Endothelial cell (in vitro differentiated cells): ENCODE results near the gene TECPR1. TPM values are rescaled to one million over a fixed set of nuclear protein-coding genes. Genes with fewer than 3 reads are reported as not detected.

ENCODE experiments used
- DNase-seq: peaks from one replicate; pipeline ENCODE4 v3.0.0; 2021; ENCODE audit warnings: low spot score
- H3K27ac Mint-ChIP-seq: one replicate; pipeline ENCODE4 v1.8.0; 2021; ENCODE audit warnings: mixed read lengths, inconsistent platforms; ENCODE audit not compliant: unreplicated experiment
- H3K27me3 Mint-ChIP-seq: one replicate; pipeline ENCODE4 v1.8.0; 2021; ENCODE audit warnings: mild to moderate bottlenecking, moderate library complexity, mixed read lengths, inconsistent platforms; ENCODE audit not compliant: unreplicated experiment
- H3K36me3 Mint-ChIP-seq: one replicate; pipeline ENCODE4 v1.8.0; 2021; ENCODE audit warnings: mild to moderate bottlenecking, low read depth, mixed read lengths, inconsistent platforms; ENCODE audit not compliant: unreplicated experiment
- H3K4me1 Mint-ChIP-seq: one replicate; pipeline ENCODE4 v1.8.0; 2021; ENCODE audit warnings: mild to moderate bottlenecking, mixed read lengths, inconsistent platforms; ENCODE audit not compliant: unreplicated experiment
- H3K4me3 Mint-ChIP-seq: one replicate; pipeline ENCODE4 v1.8.0; 2021; ENCODE audit warnings: mild to moderate bottlenecking, mixed read lengths, inconsistent platforms; ENCODE audit not compliant: unreplicated experiment
- H3K9me3 Mint-ChIP-seq: one replicate; pipeline ENCODE4 v1.8.0; 2021; ENCODE audit warnings: mixed read lengths, inconsistent platforms; ENCODE audit not compliant: unreplicated experiment
- total RNA-seq: library from RNA; stranded (reverse); fragmentation: NEBNext Ultra II Directional; extraction: Animal tissue kit (Norgen Biotek cat#: 25700); gene quantifications from one replicate; pipeline ENCODE4 v1.2.1, GENCODE V29; 2021; ENCODE audit not compliant: unreplicated experiment
- TF ChIP-seq, protein P1 (sequence below): fragments of 200-600 bp; sonication (generic); IDR thresholded peaks from one replicate; pipeline ENCODE4 v1.5.0; 2021; ENCODE audit warnings: antibody characterized with exemption; ENCODE audit not compliant: unreplicated experiment

Gene TECPR1
- total RNA-seq, 1 donor from 2014 or later, result 129 TPM

DNA sequence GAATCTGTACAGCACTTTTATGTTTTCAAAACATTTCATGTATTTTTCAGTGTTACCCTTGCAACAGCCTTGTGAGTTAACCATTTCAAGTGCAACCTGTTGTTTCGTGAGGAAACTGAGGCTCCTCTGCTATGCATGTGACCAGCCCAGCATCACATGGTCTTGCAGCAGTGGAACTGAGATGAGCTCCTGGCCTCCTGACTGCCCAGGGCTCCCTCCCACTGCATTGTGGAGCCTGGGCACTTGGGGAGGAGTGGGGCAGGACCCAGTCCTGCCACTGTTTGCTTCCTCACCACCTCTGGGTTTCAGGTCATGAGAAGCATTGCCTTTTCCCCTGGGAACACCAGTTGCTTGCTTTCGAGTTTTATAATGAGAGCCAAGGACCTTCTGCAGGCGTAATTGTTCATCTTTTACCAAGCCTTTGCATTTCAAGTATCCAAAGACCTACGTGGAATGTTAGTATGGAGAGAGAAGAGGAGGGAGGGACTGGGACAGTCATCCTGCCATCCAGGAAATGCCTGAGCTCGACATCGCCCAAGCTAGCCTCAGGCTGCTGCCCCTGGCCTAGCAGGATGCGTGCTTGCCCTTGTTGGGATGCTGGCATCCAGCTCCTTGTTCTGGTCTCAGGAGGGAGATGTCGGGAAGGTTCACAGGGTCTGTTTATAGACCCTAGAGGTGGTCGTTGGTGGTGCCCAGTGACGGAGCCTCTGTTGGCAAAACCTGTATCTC lies 73.1 kb downstream of the TECPR1 start:
- Mint-ChIP-seq H3K4me1 (peaks cover 10% of the 10 kb centered on the region), H3K27ac (no peak overlapping the region), H3K36me3 (peaks cover 18% of the 10 kb centered on the region), H3K27me3 (no peaks in the 10 kb centered on the region), H3K9me3 (no peaks in the 10 kb centered on the region), H3K4me3 (no peak overlapping the region)
- TF ChIP-seq, protein P1, sequence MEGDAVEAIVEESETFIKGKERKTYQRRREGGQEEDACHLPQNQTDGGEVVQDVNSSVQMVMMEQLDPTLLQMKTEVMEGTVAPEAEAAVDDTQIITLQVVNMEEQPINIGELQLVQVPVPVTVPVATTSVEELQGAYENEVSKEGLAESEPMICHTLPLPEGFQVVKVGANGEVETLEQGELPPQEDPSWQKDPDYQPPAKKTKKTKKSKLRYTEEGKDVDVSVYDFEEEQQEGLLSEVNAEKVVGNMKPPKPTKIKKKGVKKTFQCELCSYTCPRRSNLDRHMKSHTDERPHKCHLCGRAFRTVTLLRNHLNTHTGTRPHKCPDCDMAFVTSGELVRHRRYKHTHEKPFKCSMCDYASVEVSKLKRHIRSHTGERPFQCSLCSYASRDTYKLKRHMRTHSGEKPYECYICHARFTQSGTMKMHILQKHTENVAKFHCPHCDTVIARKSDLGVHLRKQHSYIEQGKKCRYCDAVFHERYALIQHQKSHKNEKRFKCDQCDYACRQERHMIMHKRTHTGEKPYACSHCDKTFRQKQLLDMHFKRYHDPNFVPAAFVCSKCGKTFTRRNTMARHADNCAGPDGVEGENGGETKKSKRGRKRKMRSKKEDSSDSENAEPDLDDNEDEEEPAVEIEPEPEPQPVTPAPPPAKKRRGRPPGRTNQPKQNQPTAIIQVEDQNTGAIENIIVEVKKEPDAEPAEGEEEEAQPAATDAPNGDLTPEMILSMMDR, result no peak
- DNase-seq, result no peak

DNA sequence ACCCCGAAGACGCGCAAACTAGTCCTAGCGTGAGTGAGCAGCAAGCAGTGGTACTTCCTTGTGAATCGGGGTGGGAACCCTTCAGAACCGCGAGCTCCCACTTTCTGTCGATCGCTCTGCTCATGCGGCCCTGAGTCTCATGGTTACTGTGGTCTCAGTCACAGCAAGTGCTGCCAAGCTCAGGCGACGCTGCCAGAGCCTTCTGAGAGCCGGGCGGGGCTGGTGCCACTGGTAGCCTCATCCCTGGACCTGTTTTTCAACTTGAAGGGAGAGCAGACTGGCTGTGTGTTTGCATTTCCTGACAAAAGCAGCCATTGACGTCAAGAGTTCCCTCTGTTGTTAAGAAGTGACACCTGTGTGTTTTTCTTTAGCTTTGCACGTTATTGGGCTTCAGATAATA lies 73.7 kb downstream of the TECPR1 start:
- H3K4me3 Mint-ChIP-seq, result no peak overlapping the region
- H3K36me3 Mint-ChIP-seq, result peaks cover 18% of the 10 kb centered on the region
- TF ChIP-seq, protein P1, result no peak
- peaks cover 10% of the 10 kb centered on the region for H3K4me1 Mint-ChIP-seq
- no peaks in the 10 kb centered on the region for H3K9me3 Mint-ChIP-seq
- H3K27me3 Mint-ChIP-seq, result no peaks in the 10 kb centered on the region
- H3K27ac Mint-ChIP-seq, result peak overlapping the region; percentile 52
- DNase-seq, result no peak

DNA sequence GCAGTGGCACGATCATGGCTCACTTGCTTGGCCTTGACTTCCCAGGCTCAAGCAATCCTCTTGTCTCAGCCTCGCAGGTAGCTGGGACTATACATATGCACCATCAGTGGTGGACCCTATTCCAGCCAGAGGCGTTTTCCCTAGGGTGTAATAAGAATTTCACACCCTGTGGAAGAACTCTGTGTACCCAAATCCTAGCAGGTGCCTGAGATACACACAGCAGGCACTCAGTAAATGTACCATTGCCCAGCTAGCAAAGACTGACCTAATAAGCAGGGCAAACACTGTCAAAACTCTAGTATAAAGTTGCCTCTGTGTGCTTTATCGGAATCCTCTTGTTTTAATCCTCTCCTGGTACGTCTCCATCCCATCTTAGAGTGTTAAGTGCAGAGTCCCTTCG lies 74.5 kb downstream of the TECPR1 start:
- TF ChIP-seq, protein P1, result no peak
- Mint-ChIP-seq H3K4me1 (peaks cover 10% of the 10 kb centered on the region), H3K27ac (no peak overlapping the region), H3K27me3 (no peaks in the 10 kb centered on the region), H3K4me3 (no peak overlapping the region), H3K36me3 (peaks cover 18% of the 10 kb centered on the region), H3K9me3 (no peaks in the 10 kb centered on the region)
- DNase-seq, result no peak

DNA sequence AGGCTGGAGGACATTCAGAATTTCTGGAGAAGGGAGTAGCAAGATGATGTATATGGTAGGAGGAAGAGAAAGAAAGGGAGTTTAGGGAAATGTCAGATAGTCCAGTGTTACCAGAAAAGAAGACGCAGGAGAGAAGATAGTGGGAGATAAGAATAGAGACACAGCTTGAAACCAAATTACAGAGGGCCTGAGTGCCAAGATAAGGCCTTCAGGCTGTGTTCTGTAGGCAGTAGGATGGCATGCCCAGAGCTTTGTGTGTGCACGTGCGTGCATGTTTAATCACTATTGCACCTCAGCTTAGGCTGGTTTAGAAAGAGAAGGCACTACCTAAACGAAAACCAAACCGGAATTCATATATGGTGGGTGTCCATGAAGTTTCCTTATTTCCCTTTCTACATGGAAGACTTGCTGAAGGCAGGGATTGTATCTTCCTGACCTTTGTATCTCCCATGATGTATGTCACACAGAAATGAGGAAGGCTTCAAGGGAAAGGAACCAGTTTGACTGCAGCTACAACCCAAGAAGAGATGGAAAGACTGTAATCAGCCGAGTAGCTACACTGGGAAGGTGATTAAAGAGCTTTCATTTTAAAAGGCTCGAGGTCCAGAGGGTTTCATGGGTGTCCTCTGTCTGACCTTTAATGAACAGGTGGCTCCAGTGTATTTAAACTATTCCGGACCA lies 76.6 kb downstream of the TECPR1 start:
- TF ChIP-seq, protein P1, result no peak
- Mint-ChIP-seq H3K36me3 (peaks cover 27% of the 10 kb centered on the region), H3K4me3 (no peak overlapping the region), H3K4me1 (peaks cover 10% of the 10 kb centered on the region), H3K9me3 (no peaks in the 10 kb centered on the region), H3K27me3 (peaks cover 2% of the 10 kb centered on the region), H3K27ac (no peak overlapping the region)
- DNase-seq, result no peak
